ENCODE data around the gene PRX.
A peak's percentile ranks its signal among the peaks of the same experiment; 100 is the strongest.

PRX gene

DNA sequence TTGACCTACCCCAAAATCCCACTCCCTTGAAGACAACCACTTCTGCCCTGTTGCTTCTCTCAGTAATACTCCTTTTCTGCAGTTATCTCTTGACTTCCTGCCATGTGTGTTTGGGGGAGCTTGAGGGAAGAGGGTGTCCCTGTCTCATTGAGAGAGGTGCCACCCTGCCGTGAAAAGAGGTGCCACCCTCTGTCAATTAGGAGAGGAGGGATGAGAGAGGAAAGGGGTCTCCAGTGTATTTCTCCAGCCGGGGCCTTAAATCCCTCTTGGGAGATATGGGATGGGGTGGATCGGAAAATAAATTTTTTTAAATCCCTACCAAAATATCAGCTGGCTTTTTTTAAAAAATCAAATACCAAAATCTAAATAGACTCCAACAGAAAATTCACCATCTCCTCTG, 48.2 kb downstream of the PRX start:
- DNase-seq (ENCODE audit: low read depth in 2 of 2) = no peak

- DNase-seq (ENCODE audit: low read depth in 2 of 2) = no peak
These were observed 50.1 kb downstream of the PRX start for GRCh38 chr19:40363069-40363468.

DNA sequence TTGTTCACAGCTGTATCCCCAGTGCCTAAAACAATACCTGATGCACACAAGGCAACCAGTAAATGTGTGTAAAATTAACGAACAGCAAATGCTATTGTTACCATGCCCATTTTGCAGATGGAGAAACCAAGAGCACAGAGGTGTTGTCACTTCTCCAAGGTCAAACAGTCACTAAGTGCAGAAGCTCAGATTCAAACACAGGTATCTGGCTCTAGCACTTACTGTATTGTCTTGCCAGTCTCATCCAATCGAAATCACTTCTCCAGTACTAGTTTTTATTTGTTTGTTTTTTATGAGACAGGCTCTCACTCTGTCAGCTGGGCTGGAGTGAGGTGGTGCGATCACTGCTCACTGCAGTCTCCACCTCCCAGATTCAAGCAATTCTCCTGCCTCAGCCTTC, 51.0 kb downstream of the PRX start:
- no peak for DNase-seq (ENCODE audit: low read depth in 2 of 2)

- DNase-seq (ENCODE audit: low read depth in 2 of 2) = no peak
These were observed 52.4 kb downstream of the PRX start for GRCh38 chr19:40360708-40361241.

DNA sequence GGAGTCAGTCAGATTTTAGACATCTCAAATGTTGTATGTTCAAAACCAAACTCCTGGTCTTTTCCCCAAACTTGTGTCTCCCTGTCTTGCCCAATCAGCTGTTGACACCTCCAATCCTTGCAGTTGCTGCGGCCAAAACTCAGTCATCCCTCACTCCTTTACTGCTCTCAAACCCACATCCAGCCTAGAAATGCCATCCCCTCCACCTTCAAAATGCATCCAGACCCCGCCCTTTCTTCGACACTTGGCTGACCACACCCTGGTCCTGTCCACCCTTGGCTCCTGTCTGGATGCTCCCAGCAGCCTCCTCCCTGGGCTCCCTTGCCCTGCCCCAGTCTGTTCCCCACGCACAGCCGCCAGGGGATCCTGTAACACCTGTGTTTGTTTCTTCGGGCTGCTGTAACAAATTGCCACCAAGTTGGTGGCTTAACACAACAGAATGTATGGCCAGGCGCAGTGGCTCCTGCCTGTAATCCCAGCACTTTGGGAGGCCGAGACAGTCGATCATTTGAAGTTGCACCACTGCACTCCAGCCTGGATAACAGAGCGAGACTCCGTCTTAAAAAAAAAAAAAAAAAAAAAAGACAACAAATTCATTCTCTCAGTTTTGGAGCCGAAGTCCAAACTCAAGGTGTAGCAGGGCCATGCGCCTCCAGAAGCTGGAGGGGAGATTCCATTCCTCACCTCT, 53.0 kb downstream of the PRX start:
- no peak for DNase-seq (ENCODE audit: low read depth in 2 of 2)

- no peak for DNase-seq (ENCODE audit: low read depth in 2 of 2)
These were observed 54.4 kb downstream of the PRX start for GRCh38 chr19:40358773-40359172.

DNA sequence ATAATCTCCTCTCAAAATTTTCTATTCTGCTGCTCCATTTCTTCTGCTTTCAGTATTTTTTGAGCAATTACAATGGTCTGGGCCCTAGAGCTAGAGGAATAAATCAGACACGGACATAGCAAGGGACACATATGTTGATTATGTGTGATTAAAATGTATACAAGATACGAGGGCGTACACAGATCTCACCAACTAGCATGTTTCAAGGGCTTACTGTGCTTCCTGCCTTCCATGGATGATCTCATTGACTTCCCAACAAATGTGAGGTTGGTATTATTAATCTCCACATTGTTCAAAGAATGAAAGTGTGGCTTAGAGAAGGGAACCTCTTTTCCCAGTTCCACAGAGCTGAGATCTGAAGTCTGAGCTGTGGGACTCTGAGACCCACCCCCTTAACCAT, 55.5 kb downstream of the PRX start:
- DNase-seq (ENCODE audit: low read depth in 2 of 2) = no peak

DNA sequence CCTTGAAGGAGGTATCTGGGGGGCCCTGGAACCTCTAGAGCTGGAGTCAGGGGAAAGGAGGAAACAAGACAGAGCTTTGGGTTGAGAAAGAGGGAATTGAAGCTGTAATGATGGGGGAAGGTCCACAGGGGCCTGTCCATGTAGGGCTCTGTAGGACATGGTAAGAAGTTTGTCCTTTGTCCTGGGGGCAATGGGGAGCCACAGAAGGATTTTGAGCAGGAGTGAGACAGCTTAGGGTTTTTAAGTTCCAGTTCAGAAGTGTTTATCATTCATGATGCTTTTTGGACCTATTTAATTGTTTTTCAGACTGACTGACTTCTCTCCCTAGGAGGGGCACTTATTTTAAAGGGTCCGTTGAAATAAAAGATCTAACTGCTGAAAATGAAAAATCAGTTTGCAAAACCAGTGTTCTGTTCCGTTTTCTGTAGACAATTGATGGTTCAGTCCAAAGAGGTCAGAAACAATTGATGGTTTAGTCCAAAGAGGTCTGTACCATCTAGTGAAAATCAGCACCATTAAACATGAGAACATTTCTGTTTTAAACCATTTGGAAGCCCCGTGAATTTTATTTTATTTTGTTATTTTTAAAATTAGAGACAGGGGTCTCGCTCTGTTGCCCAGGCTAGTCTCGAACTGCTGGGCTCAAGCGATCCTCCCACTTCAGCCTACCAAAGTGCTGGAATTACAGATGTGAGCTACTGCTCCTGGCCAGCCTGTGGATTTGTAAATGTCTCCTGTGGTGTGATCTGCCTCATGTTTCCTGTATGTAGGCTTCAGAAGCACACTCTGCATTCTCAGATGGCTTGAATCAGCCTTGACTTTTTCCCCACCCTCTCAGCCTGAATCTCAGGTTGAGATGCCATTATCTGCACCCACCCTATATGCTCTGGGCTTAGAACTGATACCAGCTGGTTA, 56.2 kb downstream of the PRX start:
- DNase-seq (ENCODE audit: low read depth in 2 of 2) = no peak

- no peak for DNase-seq (ENCODE audit: low read depth in 2 of 2)
These were observed 57.0 kb downstream of the PRX start for GRCh38 chr19:40355975-40356680.

- no peak for DNase-seq (ENCODE audit: low read depth in 2 of 2)
These were observed 64.1 kb downstream of the PRX start for GRCh38 chr19:40348961-40349507.

- DNase-seq (ENCODE audit: low read depth in 2 of 2) = peak; percentile 98
These were observed 64.9 kb downstream of the PRX start, which contains the start of the genes C19orf47 and PLD3 for GRCh38 chr19:40348125-40348913. C19orf47 (minus strand) TSS chr19:40348397; CDS start chr19:40341857, 6,540 bp downstream. PLD3 (plus strand) TSS chr19:40348695; CDS start chr19:40366484, 17,789 bp downstream.

GRCh38 chr19:40344422-40344821, 68.8 kb downstream of the PRX start:
- DNase-seq (ENCODE audit: low read depth in 2 of 2) = no peak
